Measurements from ENCODE around the gene GRK1. TPM values are rescaled to one million over a fixed set of nuclear protein-coding genes. Genes with fewer than 3 reads are reported as not detected.

GRK1 gene
- total and polyA plus RNA-seq, 2 of the 4 experiments (the other 2 are of a cell fraction), result not detected

DNA sequence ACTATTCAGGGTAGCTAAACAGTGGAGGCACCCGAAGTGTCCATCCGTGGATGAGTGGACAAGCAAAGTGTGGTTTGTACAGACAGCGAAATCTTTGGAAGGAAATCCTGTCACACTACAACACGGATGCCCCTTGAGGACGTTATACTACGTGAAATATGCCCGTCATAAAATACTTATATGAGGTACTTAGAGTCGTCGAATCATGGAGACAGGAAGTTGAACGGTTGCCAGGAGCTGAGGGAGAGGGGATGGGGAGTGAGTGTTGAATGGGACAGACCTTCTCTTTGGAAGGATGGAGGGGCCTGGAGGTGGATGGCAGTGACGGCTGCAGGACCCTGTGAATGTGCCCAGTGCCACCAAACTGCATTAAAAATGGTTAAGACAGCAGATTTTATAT is 20.6 kb upstream of the GRK1 start:
- Histone ChIP-seq H3K27me3 (ENCODE audit: control insufficient read depth, insufficient read depth, low read length) (no peaks in the 10 kb centered on the region), H4K8ac (ENCODE audit: low read depth in 2 of 2, low read length in 2 of 2) (no peak overlapping the region), H4K5ac (ENCODE audit: low read depth, low read length) (no peak overlapping the region), H2AFZ (replicated peaks; ENCODE audit: low read length, poor library complexity) (no peak overlapping the region), H3K4me3 (ENCODE audit: insufficient read depth, low read depth, low read length) (no peak overlapping the region), H3K9me1 (ENCODE audit: insufficient read depth, low read length) (0 out of 2 replicates have a peak, but pooled peaks cover 4% of the 10 kb centered on the region), H4K91ac (ENCODE audit: insufficient read depth, low read depth, low read length) (no peak overlapping the region), H3K4ac (ENCODE audit: low read depth, low read length) (no peak overlapping the region), H3K4me2 (ENCODE audit: low read depth, low read length) (no peak overlapping the region), H3K23ac (ENCODE audit: low read depth, low read length) (no peak overlapping the region), H2BK120ac (ENCODE audit: low read depth, low read length) (no peak overlapping the region), H2BK15ac (ENCODE audit: low read depth, low read length) (no peak overlapping the region), H3K18ac (ENCODE audit: low read depth, low read length) (no peak overlapping the region), H2AK9ac (replicated peaks; ENCODE audit: low read depth, low read length, poor library complexity) (no peak overlapping the region), H4K20me1 (ENCODE audit: insufficient read depth, low read length) (no peaks in the 10 kb centered on the region), H2BK5ac (ENCODE audit: low read depth, low read length, poor library complexity, severe bottlenecking) (no peak overlapping the region), H3K56ac (ENCODE audit: extremely low read depth, insufficient read depth, low read length) (no peak overlapping the region), H3K9ac (ENCODE audit: low read depth, low read length) (no peak overlapping the region), H3K4me1 (ENCODE audit: control insufficient read depth, insufficient read depth, low read length) (peaks cover 2% of the 10 kb centered on the region; the same call in 1 of the 2 replicates), H2AK5ac (ENCODE audit: low read depth, low read length) (no peak overlapping the region), H3K79me1 (ENCODE audit: low read depth in 1 of 2, low read length in 2 of 2) (no peaks in the 10 kb centered on the region), H3K36me3 (ENCODE audit: control insufficient read depth, insufficient read depth, low read length) (peaks cover 4% of the 10 kb centered on the region), H3K14ac (replicated peaks; ENCODE audit: low read depth, low read length) (no peak overlapping the region), H2BK20ac (ENCODE audit: low read depth, low read length) (no peak overlapping the region), H3K27ac (ENCODE audit: insufficient read depth, low read length) (no peak overlapping the region), H3K9me3 (ENCODE audit: control insufficient read depth, insufficient read depth, low read length) (no peaks in the 10 kb centered on the region)
- WGBS, 2 experiments (ENCODE audit: extremely low coverage in 2 of 2, insufficient read length in 1 of 2), result 87% methylated on average over 3 of the region's 11 CpGs; no CpG with 5 or more reads in 1 of the 2 experiments
- BruUV-seq (replicated peaks), result no TSS peak
- TF ChIP-seq BHLHE40 (IDR thresholded peaks at IDR 0.05; ENCODE audit: low read depth, low read length) (no peak), ELK1 (IDR thresholded peaks at IDR 0.05; ENCODE audit: borderline replicate concordance, low read depth, low read length) (no peak), MXI1 (IDR thresholded peaks at IDR 0.05; ENCODE audit: borderline replicate concordance, low read depth, low read length) (no peak), MAFK (IDR thresholded peaks at IDR 0.05; ENCODE audit: low read depth, low read length) (no peak), RAD21 (IDR thresholded peaks at IDR 0.05; ENCODE audit: low read length) (no peak), NFE2L2 (IDR thresholded peaks at IDR 0.05; ENCODE audit: low read depth, low read length) (no peak), FOS (IDR thresholded peaks at IDR 0.05; ENCODE audit: low read depth, low read length) (no peak), RCOR1 (IDR thresholded peaks at IDR 0.05; ENCODE audit: insufficient replicate concordance, low read length) (no peak)
- in situ Hi-C loops (cut with MboI; ENCODE audit: low sequenced_read_pairs), result no loop called here
- dilution Hi-C loops (cut with HindIII; ENCODE audit: low sequenced_read_pairs, unreplicated experiment), result no loop called here
- DNase-seq, result no peak
- intact Hi-C loops (cut with micrococcal nuclease), result no loop called here
- ChIA-PET POLR2A (ENCODE audit: unreplicated experiment) (no interaction called here), CTCF (interaction anchor here (0.6 kb wide), 1 partner anchor 15 kb away, joined by 3 read pairs; no protein-coding TSS in a partner anchor)
- no peak for ATAC-seq (ENCODE audit: low read depth)

Measured in IMR-90 (cell line).